Heart left ventricle (tissue), 13 donors: Measurements from ENCODE around the gene PLD6.

ENCODE experiments used
- POLR2A ChIP-seq, 2 donors: fragments of 450-650 bp; IDR thresholded peaks; one replicate each; pipeline ENCODE4 v1.6.1; 2017; ENCODE audit warnings: antibody characterized with exemption in 2 of 2, mild to moderate bottlenecking in 2 of 2, moderate library complexity in 2 of 2
- TF ChIP-seq, protein P1 (sequence below), 12 donors: fragments of 200-600 bp; sonication (generic) in 4 of 12; IDR thresholded peaks; one replicate each; pipeline versions ENCODE4 v1.5.0 to v1.8.0; 2018 to 2022; ENCODE audit warnings: antibody characterized with exemption in 12 of 12, mild to moderate bottlenecking in 5 of 12
- donor health status: ischemic (EF 13 %, LVEDD 7.1; RV severe dilation, severe dysfunction).
- donor health status: DM: no; HTN: yes; CAD: no.
- donor health status: DM: no; HTN: no; CAD: no.
- donor health status: ischemic (EF 25% LVEDD 6.9; RV normal size, moderate dysfunction).
- donor health status: ischemic (EF 25% LVEDD 5.7; RV mildly dilated, moderate dysfunction).
- donor health status: ischemic (EF 35%, LVEDD 5.7; RV mildly dilated, moderate dysfunction).
- donor health status: nonischemic (EF 11% LVEDD 7.7; RV severe dilation, severe dysfunction).
- donor health status: DM: yes; HTN: yes; CAD: no.
- donor health status: PGD.
- donor health status: ischemic (EF 29% LVEDD 5.4; RV normal size, mild dysfunction).
- donor health status: nonischemic (EF 23%, LVEDD 6.1; RV moderate dilation, normal function).

DNA sequence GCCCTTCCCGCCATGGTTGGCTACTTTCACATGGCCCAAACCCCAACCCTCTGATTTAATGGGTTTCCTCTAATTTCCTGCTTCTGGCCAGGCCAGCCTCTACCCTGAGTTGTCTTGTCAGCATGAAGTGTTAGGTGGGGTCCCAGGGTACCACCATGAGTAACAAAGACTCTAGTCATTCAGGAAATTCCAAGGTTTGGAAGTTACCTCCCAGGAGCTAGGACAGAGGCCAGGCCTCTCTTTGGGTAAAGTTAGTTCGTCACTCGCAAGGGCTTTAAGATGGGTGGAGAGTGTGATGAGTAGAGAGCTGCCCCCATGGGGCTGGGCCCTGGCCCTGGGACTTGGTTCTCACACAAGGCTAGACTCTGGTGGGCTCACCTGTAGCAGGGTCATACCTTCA, 54.6 kb downstream of the PLD6 start:
- no peak for TF ChIP-seq POLR2A (IDR thresholded peaks at IDR 0.05)
- TF ChIP-seq, protein P1, sequence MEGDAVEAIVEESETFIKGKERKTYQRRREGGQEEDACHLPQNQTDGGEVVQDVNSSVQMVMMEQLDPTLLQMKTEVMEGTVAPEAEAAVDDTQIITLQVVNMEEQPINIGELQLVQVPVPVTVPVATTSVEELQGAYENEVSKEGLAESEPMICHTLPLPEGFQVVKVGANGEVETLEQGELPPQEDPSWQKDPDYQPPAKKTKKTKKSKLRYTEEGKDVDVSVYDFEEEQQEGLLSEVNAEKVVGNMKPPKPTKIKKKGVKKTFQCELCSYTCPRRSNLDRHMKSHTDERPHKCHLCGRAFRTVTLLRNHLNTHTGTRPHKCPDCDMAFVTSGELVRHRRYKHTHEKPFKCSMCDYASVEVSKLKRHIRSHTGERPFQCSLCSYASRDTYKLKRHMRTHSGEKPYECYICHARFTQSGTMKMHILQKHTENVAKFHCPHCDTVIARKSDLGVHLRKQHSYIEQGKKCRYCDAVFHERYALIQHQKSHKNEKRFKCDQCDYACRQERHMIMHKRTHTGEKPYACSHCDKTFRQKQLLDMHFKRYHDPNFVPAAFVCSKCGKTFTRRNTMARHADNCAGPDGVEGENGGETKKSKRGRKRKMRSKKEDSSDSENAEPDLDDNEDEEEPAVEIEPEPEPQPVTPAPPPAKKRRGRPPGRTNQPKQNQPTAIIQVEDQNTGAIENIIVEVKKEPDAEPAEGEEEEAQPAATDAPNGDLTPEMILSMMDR (IDR thresholded peaks at IDR 0.05), result no peak
